K562 (cell line): Measurements from ENCODE around the gene HES6. TPM values are rescaled to one million over a fixed set of nuclear protein-coding genes. Genes with fewer than 3 reads are reported as not detected.

Source experiments
- ATAC-seq: fragments of 200-7000 bp; cut with Tn5 transposase; 3 replicates; pipeline ENCODE4 v1.9.1; 2020; ENCODE audit warnings: moderate library complexity
- BruUV-seq: library from RNA; stranded (reverse); fragments of 400-500 nt; replicated peaks from 2 replicates; lab custom pipeline; 2021; lab: Mats Ljungman, UMichigan
- CTCF ChIA-PET: fragments of 300-600 bp; formaldehyde crosslinking; extraction: SDS; loops from one replicate; lab custom pipeline; 2021; ENCODE audit warnings: low intra/inter-chr PET ratio; lab: Yijun Ruan, JAX
- POLR2A ChIA-PET: fragments of 300-600, 350-650 bp; sonication (Branson Sonifier 250); formaldehyde crosslinking; extraction: SDS; loops from one replicate; lab custom pipeline; 2021; ENCODE audit warnings: antibody characterized with exemption, inconsistent platforms; lab: Yijun Ruan, JAX
- DNase-seq, 4 experiments: peaks; one replicate each; pipeline versions ENCODE4 v3.0.0 to v3.0.0-alpha.2; 2011 to 2018; ENCODE audit warnings: low spot score in 3 of 4, mixed read lengths in 3 of 4; ENCODE audit errors: extremely low read depth in 1 of 4
- FAIRE-seq: peaks from 2 replicates; lab custom pipeline; 2011; peaks lifted over from hg19 to GRCh38; lab: Jason Lieb, UNC
- H2AFZ ChIP-seq: 2 replicates; pipeline ENCODE4 v1.6.0; 2011; ENCODE audit warnings: low read depth, low read length, control low read depth, inconsistent platforms
- H3K27ac ChIP-seq: fragments of 200-600 bp; 3 replicates; pipeline ENCODE4 v1.8.0; 2011; ENCODE audit warnings: low read depth, mild to moderate bottlenecking, control low read depth, inconsistent platforms, low read length, moderate library complexity, mixed read lengths; ENCODE audit errors: extremely low read depth
- H3K27me3 ChIP-seq, 2 experiments: fragments of 300-600 bp in 1 of 2; 2 replicates in 1 of 2; 3 replicates in 1 of 2; pipeline versions ENCODE4 v1.6.0 to v1.8.0; 2011; ENCODE audit warnings: inconsistent platforms in 2 of 2, low read length in 2 of 2, mild to moderate bottlenecking in 1 of 2, mixed read lengths in 1 of 2, moderate library complexity in 1 of 2; ENCODE audit not compliant: control insufficient read depth in 2 of 2, insufficient read depth in 2 of 2
- H3K36me3 ChIP-seq: fragments of 300-600 bp; 3 replicates; pipeline ENCODE4 v1.8.0; 2011; ENCODE audit warnings: mild to moderate bottlenecking, low read length, inconsistent platforms; ENCODE audit not compliant: control insufficient read depth, insufficient read depth
- H3K4me1 ChIP-seq, 2 experiments: fragments of 200-600 bp in 1 of 2; replicated peaks in 1 of 2; 2 replicates in 1 of 2; 3 replicates in 1 of 2; pipeline versions ENCODE4 v1.5.1 to v1.8.0; 2011; ENCODE audit warnings: inconsistent platforms in 2 of 2, low read length in 2 of 2, mild to moderate bottlenecking in 1 of 2, mixed read lengths in 1 of 2, moderate library complexity in 1 of 2; ENCODE audit not compliant: control insufficient read depth in 2 of 2, insufficient read depth in 2 of 2
- H3K4me2 ChIP-seq: 2 replicates; pipeline ENCODE4 v1.6.1; 2011; ENCODE audit warnings: low read length, control low read depth, inconsistent platforms, mixed read lengths; ENCODE audit not compliant: insufficient read depth
- H3K4me3 ChIP-seq: fragments of 200-600 bp; sonication (generic), shearing (Covaris generic); 2 replicates; pipeline ENCODE4 v1.5.1; 2016; ENCODE audit warnings: control low read depth, inconsistent platforms
- H3K79me2 ChIP-seq: fragments of 200-600 bp; 3 replicates; pipeline ENCODE4 v1.8.0; 2011; ENCODE audit warnings: low read length, inconsistent platforms; ENCODE audit not compliant: control insufficient read depth, insufficient read depth
- H3K9ac ChIP-seq, 2 experiments: 2 replicates each; pipeline versions ENCODE4 v1.6.0 to v1.6.1; 2011; ENCODE audit warnings: low read depth in 2 of 2, low read length in 2 of 2, control low read depth in 1 of 2, inconsistent platforms in 1 of 2, mild to moderate bottlenecking in 1 of 2, mixed read lengths in 1 of 2; ENCODE audit not compliant: insufficient read depth in 1 of 2
- H3K9me1 ChIP-seq: one replicate; pipeline ENCODE4 v1.6.0; 2011; ENCODE audit warnings: inconsistent platforms, mild to moderate bottlenecking, low read length, moderate library complexity; ENCODE audit not compliant: control insufficient read depth, insufficient read depth
- H3K9me3 ChIP-seq: replicated peaks from 2 replicates; pipeline ENCODE4 v1.5.1; 2011; ENCODE audit warnings: low read depth, low read length, inconsistent platforms; ENCODE audit not compliant: control insufficient read depth, insufficient read depth
- H4K20me1 ChIP-seq: replicated peaks from 2 replicates; pipeline ENCODE4 v1.6.1; 2011; ENCODE audit warnings: low read length, inconsistent platforms, mixed read lengths; ENCODE audit not compliant: control insufficient read depth, insufficient read depth
- C11orf30 ChIP-seq: fragments of 450-650 bp; IDR thresholded peaks from 2 replicates; pipeline ENCODE4 v1.6.1; 2016; ENCODE audit warnings: low read depth, mild to moderate bottlenecking
- DPF2 ChIP-seq: fragments of 450-650 bp; IDR thresholded peaks from 2 replicates; pipeline ENCODE4 v1.6.1; 2016
- EGR1 ChIP-seq: fragments of 450-650 bp; conservative IDR thresholded peaks from 2 replicates; pipeline ENCODE4 v1.6.1; 2017; ENCODE audit warnings: mild to moderate bottlenecking
- ELF2 ChIP-seq: fragments of 250-450 bp; sonication (Bioruptor Pico); IDR thresholded peaks from 2 replicates; pipeline ENCODE4 v1.5.0; 2021; ENCODE audit warnings: mild to moderate bottlenecking
- ERF ChIP-seq: fragments of 450-650 bp; formaldehyde crosslinking; IDR thresholded peaks from 2 replicates; pipeline ENCODE4 v1.4.0; 2020; ENCODE audit warnings: mild to moderate bottlenecking, mixed read lengths
- FOXK1 ChIP-seq: sonication (generic); formaldehyde crosslinking; IDR thresholded peaks from 2 replicates; pipeline ENCODE4 v1.8.0; 2022; ENCODE audit warnings: missing genetic modification reagents, mild to moderate bottlenecking, borderline replicate concordance
- NFXL1 ChIP-seq: fragments of 450-650 bp; formaldehyde crosslinking; IDR thresholded peaks from 2 replicates; pipeline ENCODE4 v1.4.0; 2021; ENCODE audit warnings: mild to moderate bottlenecking
- RB1 ChIP-seq: fragments of 450-650 bp; IDR thresholded peaks from 2 replicates; pipeline ENCODE4 v1.6.1; 2017; ENCODE audit warnings: low read depth, mild to moderate bottlenecking
- SPI1 ChIP-seq: IDR thresholded peaks from 2 replicates; pipeline ENCODE4 v1.6.1; 2011; ENCODE audit warnings: low read depth, low read length, control low read depth, borderline replicate concordance
- ZNF311 ChIP-seq: fragments of 250-450 bp; sonication (Bioruptor Pico); IDR thresholded peaks from 2 replicates; pipeline ENCODE4 v1.4.0; 2020; ENCODE audit warnings: mild to moderate bottlenecking, moderate library complexity
- WGBS: fragments of 100-300 bp; shearing (Covaris generic); methylation state at CpG from one replicate; pipeline ENCODE4 v1.1.6; 2016; ENCODE audit warnings: low coverage, mixed read lengths; ENCODE audit not compliant: insufficient coverage; ENCODE audit errors: missing lambda C conversion rate; 5-methylcytosine and 5-hydroxymethylcytosine counted together
- in situ Hi-C: fragments of 300-500 bp; cut with MboI; formaldehyde crosslinking; loops from 4 replicates; pipeline ENCODE4 v1.15.0; 2018; ENCODE audit warnings: inconsistent platforms, mixed read lengths
- intact Hi-C: fragments of 100-400 bp; cut with micrococcal nuclease; formaldehyde crosslinking; loops from 2 replicates; pipeline ENCODE4 v1.14.2; 2022
- polyA plus RNA-seq, 8 experiments: library from polyadenylated mRNA; depleted of rRNA in 4 of 8; stranded (reverse) in 5 of 8; unstranded in 3 of 8; fragments of >200 nt; fragmentation: Nextera tagmentation in 2 of 8; fragmentation: Illumina TruSeq in 1 of 8; extraction: Ambion mirVana in 2 of 8; extraction: Trizol in 1 of 8; gene quantifications; 2 replicates each; pipeline versions ENCODE4 v1.2.1 to v1.2.3, GENCODE V29; 2011 to 2014; ENCODE audit warnings: inconsistent platforms in 1 of 8, missing spikeins in 1 of 8
- total RNA-seq, 7 experiments: library from RNA; depleted of rRNA in 6 of 7; stranded (reverse); fragments of >200 nt in 6 of 7; fragmentation: Illumina TruSeq in 2 of 7; extraction: Trizol in 2 of 7; gene quantifications; 2 replicates each; pipeline versions ENCODE4 v1.2.1 to v1.2.3, GENCODE V29; 2011 to 2021; ENCODE audit warnings: low replicate concordance in 1 of 7
- TF ChIP-seq, protein P1 (sequence below), 2 experiments: fragments of 200-800 bp in 1 of 2; sonication (Bioruptor generic) in 1 of 2; sonication (generic) in 1 of 2; formaldehyde crosslinking in 1 of 2; IDR thresholded peaks in 1 of 2; conservative IDR thresholded peaks in 1 of 2; 2 replicates each; pipeline versions ENCODE4 v1.5.0 to v1.6.1; 2016 to 2020; ENCODE audit warnings: missing compliant biosample characterization in 1 of 2, missing genetic modification characterization in 1 of 2, missing genetic modification reagents in 1 of 2
- TF ChIP-seq, protein P2 (sequence below), 2 experiments: IDR thresholded peaks; 2 replicates each; pipeline ENCODE4 v1.6.1; 2011; ENCODE audit warnings: borderline replicate concordance in 1 of 2, control low read depth in 1 of 2, low read depth in 1 of 2, low read length in 1 of 2, mild to moderate bottlenecking in 1 of 2, mixed read lengths in 1 of 2, moderate library complexity in 1 of 2; ENCODE audit not compliant: insufficient read depth in 1 of 2, insufficient read length in 1 of 2, poor library complexity in 1 of 2, severe bottlenecking in 1 of 2; ENCODE audit errors: extremely low read depth in 1 of 2
- TF ChIP-seq, protein P3 (sequence below): sonication (generic); formaldehyde crosslinking; IDR thresholded peaks from 2 replicates; pipeline ENCODE4 v1.9.0; 2022; ENCODE audit warnings: mild to moderate bottlenecking, missing genetic modification reagents

HES6 gene
- total and polyA plus RNA-seq, 9 of the 15 experiments (the other 6 are each of a cell fraction or from before 2014, with no cell fraction given) = 6.2 to 133 (median 29.2) TPM

DNA sequence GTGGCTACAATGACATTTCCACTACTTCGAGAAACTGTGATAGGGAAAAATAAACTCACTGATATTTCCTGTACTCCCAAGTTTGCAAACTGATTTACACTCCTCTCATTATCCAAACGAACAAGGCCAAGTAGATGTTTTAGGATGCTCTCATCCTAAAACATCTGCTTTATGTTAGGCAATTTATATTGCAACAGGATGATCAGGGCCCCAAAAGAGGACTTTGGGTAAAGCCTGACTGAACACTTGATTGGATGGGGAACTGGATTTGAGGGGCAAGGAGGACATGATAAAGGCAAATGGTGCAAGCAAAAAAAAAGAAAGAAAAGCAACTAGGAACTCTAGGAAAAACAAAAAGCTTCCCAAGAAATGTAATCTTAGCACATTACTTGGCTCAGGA lies 2.1 kb upstream of the HES6 start (continued):
- TF ChIP-seq, protein P1, sequence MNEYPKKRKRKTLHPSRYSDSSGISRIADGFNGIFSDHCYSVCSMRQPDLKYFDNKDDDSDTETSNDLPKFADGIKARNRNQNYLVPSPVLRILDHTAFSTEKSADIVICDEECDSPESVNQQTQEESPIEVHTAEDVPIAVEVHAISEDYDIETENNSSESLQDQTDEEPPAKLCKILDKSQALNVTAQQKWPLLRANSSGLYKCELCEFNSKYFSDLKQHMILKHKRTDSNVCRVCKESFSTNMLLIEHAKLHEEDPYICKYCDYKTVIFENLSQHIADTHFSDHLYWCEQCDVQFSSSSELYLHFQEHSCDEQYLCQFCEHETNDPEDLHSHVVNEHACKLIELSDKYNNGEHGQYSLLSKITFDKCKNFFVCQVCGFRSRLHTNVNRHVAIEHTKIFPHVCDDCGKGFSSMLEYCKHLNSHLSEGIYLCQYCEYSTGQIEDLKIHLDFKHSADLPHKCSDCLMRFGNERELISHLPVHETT (CRISPR knock-in tag; conservative IDR thresholded peaks at IDR 0.05 in 1 of 2, IDR thresholded peaks at IDR 0.05 in 1 of 2) = no peak
- TF ChIP-seq DPF2 = no peak
- TF ChIP-seq NFXL1 (CRISPR knock-in tag) = no peak
- TF ChIP-seq C11orf30 = no peak
- no peak for TF ChIP-seq ERF (CRISPR knock-in tag)

DNA sequence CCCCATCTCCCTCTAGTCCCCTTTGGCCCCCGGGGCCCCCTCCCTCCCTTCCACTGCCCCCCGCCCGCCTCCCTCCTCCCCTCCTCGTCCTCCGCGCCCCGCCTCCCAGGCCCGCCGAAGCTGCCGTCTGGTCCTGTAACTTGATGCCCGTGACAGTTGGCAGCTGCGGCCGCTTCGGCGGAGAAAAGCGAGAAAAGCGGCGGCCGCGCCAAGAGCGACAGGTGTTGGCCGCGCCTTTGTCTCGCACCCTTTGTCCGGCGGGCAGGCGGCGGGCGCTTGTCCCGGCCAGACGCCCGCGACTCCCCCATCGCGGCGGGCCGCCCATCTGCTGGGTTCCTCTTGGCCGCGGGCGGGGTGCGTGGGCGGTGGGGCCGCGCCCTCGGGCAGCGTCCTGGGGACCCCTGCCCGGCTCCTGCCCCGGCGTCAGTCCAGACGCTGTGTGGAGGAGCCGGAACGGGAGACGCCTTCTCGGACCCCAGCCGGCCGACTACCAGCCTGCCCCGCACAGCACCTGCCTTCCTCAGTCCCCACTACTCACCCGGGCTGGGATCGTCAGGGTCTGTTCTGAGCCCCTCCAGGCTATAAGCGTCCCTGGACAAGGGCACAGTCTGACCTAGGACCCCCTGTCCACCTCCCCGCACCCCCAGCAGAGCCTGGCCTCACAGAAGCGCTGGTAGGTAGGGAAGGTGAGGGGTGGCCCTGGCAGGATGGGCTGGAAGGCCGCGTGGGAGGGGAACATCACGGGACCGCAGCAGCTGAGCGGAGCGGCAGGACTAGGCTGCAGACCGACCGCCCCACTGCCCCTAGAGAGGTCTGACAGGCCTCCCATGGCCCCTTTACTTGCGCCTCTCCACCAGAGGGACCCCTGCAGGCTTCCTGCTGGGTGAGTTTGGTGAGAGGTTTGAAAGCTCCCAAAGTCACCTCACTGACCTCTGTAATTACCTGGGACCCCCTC lies 1.2 kb upstream of the HES6 start:
- in situ Hi-C loops = no loop called here
- Histone ChIP-seq H4K20me1 (no peaks in the 10 kb centered on the region), H3K27ac (no peak overlapping the region), H3K9me1 (no peaks in the 10 kb centered on the region), H2AFZ (peak overlapping the region; percentile 33), H3K4me2 (no peak overlapping the region), H3K9ac (peak overlapping the region in 1 of 2 experiments; percentile 91; a peak in 2 of 4 replicates), H3K4me1 (peaks cover 20 to 46% of the 10 kb centered on the region in 2 experiments), H3K36me3 (peaks cover 17% of the 10 kb centered on the region; the same call in 2 of the 3 replicates), H3K4me3 (peak overlapping the region; percentile 74), H3K27me3 (no peaks in the 10 kb centered on the region), H3K9me3 (no peaks in the 10 kb centered on the region), H3K79me2 (peaks cover 23% of the 10 kb centered on the region)
- ChIA-PET POLR2A (no interaction called here), CTCF (interaction anchor here (1.1 kb wide), 1 partner anchor 81 kb away, joined by 3 read pairs; no protein-coding TSS in a partner anchor)
- 15% methylated on average over 27 of the region's 71 CpGs for whole genome bisulfite sequencing
- DNase-seq = peak; percentile 35 to 56 (median 55)
- TF ChIP-seq, protein P2, sequence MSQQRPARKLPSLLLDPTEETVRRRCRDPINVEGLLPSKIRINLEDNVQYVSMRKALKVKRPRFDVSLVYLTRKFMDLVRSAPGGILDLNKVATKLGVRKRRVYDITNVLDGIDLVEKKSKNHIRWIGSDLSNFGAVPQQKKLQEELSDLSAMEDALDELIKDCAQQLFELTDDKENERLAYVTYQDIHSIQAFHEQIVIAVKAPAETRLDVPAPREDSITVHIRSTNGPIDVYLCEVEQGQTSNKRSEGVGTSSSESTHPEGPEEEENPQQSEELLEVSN (IDR thresholded peaks at IDR 0.05; ENCODE audit: borderline replicate concordance in 1 of 2, extremely low read depth in 1 of 2, insufficient read depth in 1 of 2, insufficient read length in 1 of 2, low read depth in 1 of 2, low read length in 1 of 2, poor library complexity in 1 of 2, severe bottlenecking in 1 of 2) = peak in 1 of 2 experiments; percentile 57
- TF ChIP-seq FOXK1 (CRISPR knock-in tag) = no peak
- TF ChIP-seq, protein P3, sequence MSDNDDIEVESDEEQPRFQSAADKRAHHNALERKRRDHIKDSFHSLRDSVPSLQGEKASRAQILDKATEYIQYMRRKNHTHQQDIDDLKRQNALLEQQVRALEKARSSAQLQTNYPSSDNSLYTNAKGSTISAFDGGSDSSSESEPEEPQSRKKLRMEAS (CRISPR knock-in tag) = 0 out of 2 replicates have a peak, but pooled peaks have one; percentile 19
- 0 out of 2 replicates have a peak, but pooled peaks have one; percentile 10 for TF ChIP-seq RB1
- peak; percentile 67 for TF ChIP-seq EGR1
- TF ChIP-seq ZNF311 (CRISPR knock-in tag) = no peak
- no peak for TF ChIP-seq ELF2 (CRISPR knock-in tag)
- TF ChIP-seq SPI1 = no peak
- BruUV-seq = no TSS peak
- intact Hi-C loops = no loop called here
- ATAC-seq = peak; percentile 3; the same call in 2 of the 3 replicates
- FAIRE-seq = no peak
